Suprapubic skin (tissue), 4 donors: ENCODE data around the gene MCTP1.

Experiments
- EP300 ChIP-seq: sonication (generic); formaldehyde crosslinking; IDR thresholded peaks from one replicate; pipeline ENCODE4 v1.6.1; 2017; ENCODE audit warnings: antibody characterized with exemption
- POLR2A ChIP-seq, 2 donors: fragments of 450-650 bp; IDR thresholded peaks; one replicate each; pipeline ENCODE4 v1.6.1; 2017; ENCODE audit warnings: antibody characterized with exemption in 2 of 2, mild to moderate bottlenecking in 2 of 2, moderate library complexity in 2 of 2
- POLR2AphosphoS5 ChIP-seq, 3 donors: sonication (generic); formaldehyde crosslinking; IDR thresholded peaks; one replicate each; pipeline ENCODE4 v1.6.1; 2017; ENCODE audit warnings: antibody characterized with exemption in 3 of 3
- TF ChIP-seq, protein P1 (sequence below), 2 donors: fragments of 200-600 bp in 1 of 2; fragments of 450-650 bp in 1 of 2; sonication (generic) in 1 of 2; IDR thresholded peaks; one replicate each; pipeline ENCODE4 v1.5.1; 2016 to 2019; ENCODE audit warnings: antibody characterized with exemption in 2 of 2, mild to moderate bottlenecking in 1 of 2, moderate library complexity in 1 of 2

DNA sequence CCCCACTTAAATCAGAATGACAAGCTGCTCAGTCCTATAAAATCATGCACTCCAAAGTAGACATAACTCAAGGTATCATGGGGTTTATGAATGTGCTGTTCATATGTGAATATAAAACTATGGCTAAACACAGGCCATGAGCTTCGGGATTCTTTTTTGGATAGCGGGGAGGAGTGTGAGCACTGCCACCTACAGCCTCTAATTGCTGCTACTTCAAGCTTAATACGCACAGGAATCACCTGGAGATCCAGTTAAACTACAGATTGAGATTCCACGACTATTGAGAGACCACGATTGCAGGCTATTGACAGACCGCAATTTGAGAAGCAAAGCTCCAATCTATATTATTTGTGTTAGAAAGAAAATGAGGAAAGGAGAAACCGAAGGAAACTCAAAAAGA is 231.6 kb downstream of the MCTP1 start:
- TF ChIP-seq, protein P1, sequence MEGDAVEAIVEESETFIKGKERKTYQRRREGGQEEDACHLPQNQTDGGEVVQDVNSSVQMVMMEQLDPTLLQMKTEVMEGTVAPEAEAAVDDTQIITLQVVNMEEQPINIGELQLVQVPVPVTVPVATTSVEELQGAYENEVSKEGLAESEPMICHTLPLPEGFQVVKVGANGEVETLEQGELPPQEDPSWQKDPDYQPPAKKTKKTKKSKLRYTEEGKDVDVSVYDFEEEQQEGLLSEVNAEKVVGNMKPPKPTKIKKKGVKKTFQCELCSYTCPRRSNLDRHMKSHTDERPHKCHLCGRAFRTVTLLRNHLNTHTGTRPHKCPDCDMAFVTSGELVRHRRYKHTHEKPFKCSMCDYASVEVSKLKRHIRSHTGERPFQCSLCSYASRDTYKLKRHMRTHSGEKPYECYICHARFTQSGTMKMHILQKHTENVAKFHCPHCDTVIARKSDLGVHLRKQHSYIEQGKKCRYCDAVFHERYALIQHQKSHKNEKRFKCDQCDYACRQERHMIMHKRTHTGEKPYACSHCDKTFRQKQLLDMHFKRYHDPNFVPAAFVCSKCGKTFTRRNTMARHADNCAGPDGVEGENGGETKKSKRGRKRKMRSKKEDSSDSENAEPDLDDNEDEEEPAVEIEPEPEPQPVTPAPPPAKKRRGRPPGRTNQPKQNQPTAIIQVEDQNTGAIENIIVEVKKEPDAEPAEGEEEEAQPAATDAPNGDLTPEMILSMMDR (IDR thresholded peaks at IDR 0.05), result no peak
- TF ChIP-seq EP300, result no peak
- TF ChIP-seq POLR2A (IDR thresholded peaks at IDR 0.05), result no peak
- TF ChIP-seq POLR2AphosphoS5 (IDR thresholded peaks at IDR 0.05), result no peak
